BLaER1 treated with 17β-estradiol and CSF1 and Interleukin-3, amounts not matched to agents 10 nM and 100 nM (cell line): Measurements from ENCODE around the gene SLC16A14.

ENCODE experiments used
- H3K27ac ChIP-seq, 11 experiments: shearing (Covaris generic); formaldehyde crosslinking; 2 replicates each; pipeline ENCODE4 v1.8.1; 2022
- H3K27me3 ChIP-seq, 11 experiments: shearing (Covaris generic); formaldehyde crosslinking; 2 replicates each; pipeline ENCODE4 v1.8.1; 2022
- H3K36me3 ChIP-seq, 11 experiments: shearing (Covaris generic); formaldehyde crosslinking; 2 replicates each; pipeline ENCODE4 v1.8.1; 2022
- H3K4me1 ChIP-seq, 10 experiments: shearing (Covaris generic); formaldehyde crosslinking; 2 replicates each; pipeline ENCODE4 v1.8.1; 2022
- H3K4me2 ChIP-seq, 11 experiments: shearing (Covaris generic); formaldehyde crosslinking; 2 replicates each; pipeline ENCODE4 v1.8.1; 2022
- H3K4me3 ChIP-seq, 10 experiments: shearing (Covaris generic); formaldehyde crosslinking; 2 replicates each; pipeline ENCODE4 v1.8.1; 2022
- H3K9ac ChIP-seq, 11 experiments: shearing (Covaris generic); formaldehyde crosslinking; 2 replicates each; pipeline ENCODE4 v1.8.1; 2022
- H3K9me3 ChIP-seq, 11 experiments: shearing (Covaris generic); formaldehyde crosslinking; replicated peaks in 1 of 11; 2 replicates each; pipeline ENCODE4 v1.8.1; 2022
- H4K20me1 ChIP-seq, 11 experiments: shearing (Covaris generic); formaldehyde crosslinking; 2 replicates each; pipeline ENCODE4 v1.8.1; 2022
- Cebpa-rat ChIP-seq, 11 experiments: shearing (Covaris generic); IDR thresholded peaks; 2 replicates each; pipeline ENCODE4 v1.8.1; 2022

Gene SLC16A14

DNA sequence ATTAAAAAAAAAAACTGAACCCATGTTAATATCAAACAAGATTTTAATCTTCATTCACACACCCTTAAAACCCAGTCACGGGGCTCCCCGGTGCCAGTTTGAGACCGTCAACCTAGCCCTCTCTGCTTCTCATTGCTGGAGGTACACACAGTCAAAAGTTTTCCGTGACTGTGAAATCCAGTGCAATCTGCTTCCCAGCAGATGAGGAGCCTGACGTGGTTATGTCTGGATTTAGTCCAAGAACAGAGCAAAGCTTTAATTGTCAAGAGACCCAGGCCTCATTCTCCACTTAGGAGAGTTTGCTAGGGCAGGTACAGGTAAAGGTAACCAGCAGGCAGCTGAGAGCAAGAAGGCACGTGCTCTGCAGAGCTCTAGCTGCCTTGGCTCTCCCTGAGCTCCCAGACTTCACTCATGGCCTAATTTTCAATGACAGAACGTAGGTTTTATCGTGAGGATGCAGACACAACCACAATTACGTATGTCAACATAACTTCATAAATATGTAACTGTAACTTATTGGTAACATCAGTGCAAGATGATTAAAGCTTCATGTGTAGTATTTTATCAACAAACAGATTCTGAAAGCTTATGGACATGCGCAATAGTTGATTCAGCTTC is 56.3 kb downstream of the SLC16A14 start:
- Histone ChIP-seq H3K4me3 (no peak overlapping the region), H3K36me3 (no peaks in the 10 kb centered on the region), H3K27me3 (no peaks in the 10 kb centered on the region), H3K9me3 (0 out of 22 replicates have a peak, but pooled peaks cover 0 to 6% (median 0%) of the 10 kb centered on the region in 11 experiments), H3K27ac (no peak overlapping the region), H4K20me1 (no peaks in the 10 kb centered on the region), H3K4me2 (no peak overlapping the region), H3K4me1 (no peaks in the 10 kb centered on the region), H3K9ac (no peak overlapping the region)
- no peak for TF ChIP-seq Cebpa-rat (IDR thresholded peaks at IDR 0.05)

GRCh38 chr2:230011617-230012016 is 57.1 kb downstream of the SLC16A14 start:
- Histone ChIP-seq H3K36me3 (no peaks in the 10 kb centered on the region), H4K20me1 (no peaks in the 10 kb centered on the region), H3K4me3 (no peak overlapping the region), H3K27me3 (no peaks in the 10 kb centered on the region), H3K4me1 (no peaks in the 10 kb centered on the region), H3K9me3 (0 out of 22 replicates have a peak, but pooled peaks cover 0 to 6% (median 0%) of the 10 kb centered on the region in 11 experiments), H3K27ac (no peak overlapping the region), H3K9ac (no peak overlapping the region), H3K4me2 (no peak overlapping the region)
- TF ChIP-seq Cebpa-rat (IDR thresholded peaks at IDR 0.05) = no peak

DNA sequence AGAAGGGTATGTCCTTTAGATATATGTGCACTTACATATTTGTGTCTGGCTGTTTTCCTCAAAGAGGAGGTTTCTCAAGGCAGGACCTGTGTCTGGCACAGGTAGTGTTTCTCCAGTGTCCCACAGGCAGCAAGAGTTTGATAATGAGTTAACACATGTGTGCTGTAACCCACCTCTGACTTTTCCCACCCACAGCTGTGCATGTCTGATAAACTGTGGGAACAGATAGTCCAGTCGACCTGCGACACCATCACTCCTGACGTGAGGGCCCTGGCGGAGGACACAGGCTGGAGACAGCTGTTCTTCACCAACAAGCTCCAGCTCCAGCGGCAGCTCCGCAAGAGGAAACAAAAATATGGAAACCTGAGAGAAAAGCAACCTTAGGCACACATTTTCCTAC is 58.2 kb downstream of the SLC16A14 start:
- Histone ChIP-seq H3K27ac (no peak overlapping the region), H3K4me2 (no peak overlapping the region), H4K20me1 (no peaks in the 10 kb centered on the region), H3K4me3 (no peak overlapping the region), H3K9me3 (no peaks in the 10 kb centered on the region), H3K27me3 (no peaks in the 10 kb centered on the region), H3K36me3 (no peaks in the 10 kb centered on the region), H3K4me1 (no peaks in the 10 kb centered on the region), H3K9ac (no peak overlapping the region)
- no peak for TF ChIP-seq Cebpa-rat (IDR thresholded peaks at IDR 0.05)

DNA sequence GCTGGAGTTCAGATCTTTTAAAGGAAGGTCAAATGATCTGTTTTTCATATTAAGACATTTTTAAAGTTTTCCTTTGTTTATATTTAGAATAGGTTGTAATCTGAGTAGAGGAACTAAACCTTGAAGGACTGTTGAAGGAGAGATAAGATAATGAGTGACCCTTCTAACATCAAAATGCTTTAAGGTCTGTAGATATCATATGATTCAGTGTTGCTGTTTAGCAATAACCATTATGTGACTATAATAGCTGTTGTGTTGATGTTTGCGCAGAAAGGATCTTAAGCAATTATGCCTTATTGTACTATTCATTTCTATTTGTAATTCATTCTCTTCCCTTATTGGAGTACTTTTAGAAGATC is 60.0 kb downstream of the SLC16A14 start:
- Histone ChIP-seq H3K9ac (no peak overlapping the region), H3K4me3 (no peak overlapping the region), H3K27me3 (no peaks in the 10 kb centered on the region), H3K27ac (no peak overlapping the region), H4K20me1 (no peaks in the 10 kb centered on the region), H3K36me3 (no peaks in the 10 kb centered on the region), H3K4me2 (no peak overlapping the region; a peak in 1 of 22 replicates), H3K4me1 (no peaks in the 10 kb centered on the region), H3K9me3 (no peaks in the 10 kb centered on the region)
- no peak for TF ChIP-seq Cebpa-rat (IDR thresholded peaks at IDR 0.05)

- Histone ChIP-seq H3K9ac (no peak overlapping the region), H3K27ac (no peak overlapping the region), H3K4me2 (peak overlapping the region in 1 of 11 experiments; percentile 8; a peak in 1 of 22 replicates), H3K36me3 (no peaks in the 10 kb centered on the region), H3K27me3 (no peaks in the 10 kb centered on the region), H4K20me1 (no peaks in the 10 kb centered on the region), H3K4me1 (no peaks in the 10 kb centered on the region), H3K4me3 (no peak overlapping the region), H3K9me3 (no peaks in the 10 kb centered on the region)
- no peak for TF ChIP-seq Cebpa-rat (IDR thresholded peaks at IDR 0.05)
Observed at GRCh38 chr2:230007931-230008707, 60.6 kb downstream of the SLC16A14 start.

DNA sequence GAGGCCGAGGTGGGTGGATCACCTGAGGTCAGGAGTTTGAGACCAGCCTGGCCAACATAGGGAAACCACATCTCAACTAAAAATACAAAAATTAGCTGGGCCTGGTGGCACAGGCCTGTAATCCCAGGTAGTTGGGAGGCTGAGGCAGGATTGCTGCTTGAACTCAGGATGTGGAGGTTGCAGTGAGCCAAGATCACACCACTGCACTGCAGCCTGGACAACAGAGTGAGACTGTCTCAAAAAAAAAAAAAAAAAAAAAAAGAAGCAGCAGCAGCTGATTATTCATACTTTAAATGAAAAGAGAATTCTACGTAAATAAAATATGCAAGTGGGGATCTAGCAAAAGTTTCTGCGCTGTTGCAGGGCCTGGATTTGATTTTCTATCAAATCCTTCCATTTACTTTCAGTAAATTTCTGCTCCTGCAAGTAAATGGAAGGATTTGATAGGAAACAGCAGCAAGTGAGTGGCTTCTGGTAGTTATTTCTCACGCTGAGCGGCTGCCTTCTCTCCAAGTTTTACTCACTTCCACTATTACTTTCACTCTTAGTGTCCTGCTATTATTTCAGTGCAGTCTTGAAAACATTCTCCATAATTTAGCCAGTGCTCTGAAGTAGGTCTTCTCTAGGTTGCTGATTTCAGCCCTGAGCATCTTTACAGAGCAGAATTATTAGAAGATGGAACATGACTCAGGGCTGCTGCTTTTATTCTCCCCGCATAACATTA is 68.4 kb downstream of the SLC16A14 start:
- H3K4me3 ChIP-seq = no peak overlapping the region
- TF ChIP-seq Cebpa-rat (IDR thresholded peaks at IDR 0.05) = no peak
- peaks cover 0 to 12% (median 0%) of the 10 kb centered on the region in 10 experiments; a peak in 4 of 20 replicates for H3K4me1 ChIP-seq
- H3K27ac ChIP-seq = no peak overlapping the region
- H3K27me3 ChIP-seq = no peaks in the 10 kb centered on the region
- H3K9ac ChIP-seq = no peak overlapping the region
- H3K4me2 ChIP-seq = no peak overlapping the region
- no peaks in the 10 kb centered on the region for H3K9me3 ChIP-seq
- no peaks in the 10 kb centered on the region for H3K36me3 ChIP-seq
- no peaks in the 10 kb centered on the region for H4K20me1 ChIP-seq

GRCh38 chr2:229997565-229997964 is 71.2 kb downstream of the SLC16A14 start:
- Histone ChIP-seq H3K9me3 (no peaks in the 10 kb centered on the region), H3K9ac (no peak overlapping the region), H3K4me3 (no peak overlapping the region), H3K4me1 (peaks cover 0 to 12% (median 0%) of the 10 kb centered on the region in 10 experiments; a peak in 4 of 20 replicates), H3K27ac (no peak overlapping the region), H4K20me1 (no peaks in the 10 kb centered on the region), H3K27me3 (no peaks in the 10 kb centered on the region), H3K4me2 (no peak overlapping the region), H3K36me3 (no peaks in the 10 kb centered on the region)
- TF ChIP-seq Cebpa-rat (IDR thresholded peaks at IDR 0.05) = no peak

DNA sequence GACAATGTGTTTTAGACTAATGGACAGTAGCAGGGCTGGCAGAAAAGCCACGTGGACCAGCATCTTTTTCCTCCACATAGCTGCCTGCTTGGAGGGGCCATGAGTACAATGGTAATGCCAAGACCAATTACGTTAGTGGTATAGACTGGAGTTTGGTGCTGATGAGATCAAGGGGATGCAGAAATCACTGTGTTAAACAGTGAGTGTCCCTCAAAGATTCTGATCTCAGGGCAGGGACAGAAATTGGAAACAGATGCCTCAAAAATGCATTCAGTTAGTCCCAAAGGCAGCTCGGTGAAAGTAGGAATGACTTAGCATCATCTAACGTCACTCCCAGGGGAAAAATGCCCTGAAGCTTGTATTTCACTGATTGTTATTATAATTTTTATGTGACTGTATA is 72.4 kb downstream of the SLC16A14 start:
- H3K9ac ChIP-seq = no peak overlapping the region
- no peak for TF ChIP-seq Cebpa-rat (IDR thresholded peaks at IDR 0.05)
- no peak overlapping the region for H3K4me3 ChIP-seq
- 0 out of 22 replicates have a peak, but pooled peaks cover 0 to 1% (median 0%) of the 10 kb centered on the region in 11 experiments for H3K36me3 ChIP-seq
- peaks cover 0 to 12% (median 0%) of the 10 kb centered on the region in 10 experiments; a peak in 4 of 20 replicates for H3K4me1 ChIP-seq
- H3K9me3 ChIP-seq = peaks cover 0 to 8% (median 4%) of the 10 kb centered on the region in 11 experiments; a peak in 10 of 22 replicates
- H3K27me3 ChIP-seq = no peaks in the 10 kb centered on the region
- H3K4me2 ChIP-seq = no peak overlapping the region
- no peaks in the 10 kb centered on the region for H4K20me1 ChIP-seq
- no peak overlapping the region for H3K27ac ChIP-seq

GRCh38 chr2:229993236-229993635 is 75.5 kb downstream of the SLC16A14 start:
- no peak overlapping the region for H3K4me3 ChIP-seq
- TF ChIP-seq Cebpa-rat (IDR thresholded peaks at IDR 0.05) = no peak
- H3K36me3 ChIP-seq = 0 out of 22 replicates have a peak, but pooled peaks cover 0 to 3% (median 0%) of the 10 kb centered on the region in 11 experiments
- no peak overlapping the region for H3K9ac ChIP-seq
- H3K4me1 ChIP-seq = no peaks in the 10 kb centered on the region
- peaks cover 0 to 14% (median 7%) of the 10 kb centered on the region in 11 experiments; a peak in 10 of 22 replicates for H3K9me3 ChIP-seq
- no peak overlapping the region for H3K27ac ChIP-seq
- H4K20me1 ChIP-seq = no peaks in the 10 kb centered on the region
- H3K4me2 ChIP-seq = no peak overlapping the region
- H3K27me3 ChIP-seq = no peaks in the 10 kb centered on the region
